T-helper 1 cell (primary cell): Measurements from ENCODE around the gene GAP43.
"Not testable (repeated sequence)": the region's sequence is repeated elsewhere in the genome, so short reads cannot be mapped to it uniquely, and the experiment has no call there.

Source experiments
- DNase-seq, 5 donors: peaks; one replicate each; pipeline ENCODE4 v3.0.0-alpha.2; 2012 to 2020

Gene GAP43

DNA sequence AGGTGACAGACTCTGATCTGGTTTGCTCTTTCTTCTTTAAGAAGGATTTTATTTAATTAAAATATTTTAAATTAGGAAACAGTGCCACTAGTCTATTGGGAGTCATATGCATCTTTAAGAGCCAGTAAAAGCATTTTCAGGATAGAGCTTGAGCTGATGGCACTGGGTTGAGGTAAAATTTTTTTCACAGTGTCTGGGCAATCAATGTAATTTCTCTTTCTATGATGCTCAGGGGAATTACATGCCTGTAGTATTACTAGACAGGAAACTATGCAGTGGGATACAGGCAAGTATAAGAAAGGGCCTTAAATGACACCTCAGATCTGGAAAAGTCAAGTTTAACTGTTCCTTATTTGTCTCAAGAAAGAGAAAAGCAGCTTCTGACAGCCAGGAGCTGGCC lies 76.4 kb downstream of the GAP43 start:
- DNase-seq: no peak

DNA sequence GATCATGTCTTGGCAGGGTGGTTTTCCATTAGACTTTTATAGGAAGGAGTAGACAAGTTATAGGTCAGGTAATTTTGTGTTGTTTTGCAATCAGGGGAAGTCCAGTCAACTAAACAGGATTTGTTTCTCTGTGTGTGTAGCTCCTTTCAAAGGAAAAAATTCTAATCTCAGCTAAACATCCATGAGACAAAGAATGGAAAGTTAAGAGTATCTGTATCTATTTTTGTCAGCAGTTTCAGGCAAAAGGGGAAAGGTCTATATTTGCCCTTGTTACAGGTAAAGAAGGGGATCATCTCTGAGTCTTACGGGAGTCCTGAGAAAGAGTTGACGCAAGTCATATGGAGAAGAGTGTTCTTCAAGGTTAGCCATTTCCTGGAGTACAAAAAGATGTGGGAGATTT lies 79.3 kb downstream of the GAP43 start:
- no peak for DNase-seq

DNA sequence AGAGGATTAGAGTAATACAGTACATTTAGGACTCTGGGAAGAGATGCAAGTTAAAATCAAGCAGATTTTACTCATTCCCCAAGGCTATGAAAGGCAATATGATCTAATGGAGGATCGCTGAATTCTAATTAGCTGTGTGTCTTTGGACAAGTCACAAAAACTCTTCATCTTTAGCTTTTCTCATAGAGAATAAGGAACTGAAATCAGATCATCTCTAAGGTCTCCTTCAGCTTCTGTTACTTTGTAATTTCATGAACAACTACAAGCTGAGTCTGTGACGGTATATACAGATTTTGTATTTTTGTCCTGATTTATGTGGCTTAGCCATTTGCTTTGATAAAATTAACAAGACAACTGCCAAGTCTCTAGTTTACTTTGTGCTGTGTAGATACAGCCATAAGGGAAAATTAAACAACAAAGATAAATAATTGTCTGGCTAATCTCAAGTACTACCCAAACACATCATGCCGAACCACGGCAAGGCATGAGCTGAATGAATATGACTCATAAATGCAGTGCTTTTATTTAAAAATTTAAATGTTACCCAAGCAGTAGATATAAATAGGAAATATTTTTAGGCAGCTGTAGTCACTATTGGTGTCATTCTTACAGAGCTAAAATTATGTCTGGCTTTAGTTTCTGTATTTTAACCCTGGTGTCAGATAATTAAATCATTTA lies 81.5 kb downstream of the GAP43 start:
- DNase-seq: no peak

DNA sequence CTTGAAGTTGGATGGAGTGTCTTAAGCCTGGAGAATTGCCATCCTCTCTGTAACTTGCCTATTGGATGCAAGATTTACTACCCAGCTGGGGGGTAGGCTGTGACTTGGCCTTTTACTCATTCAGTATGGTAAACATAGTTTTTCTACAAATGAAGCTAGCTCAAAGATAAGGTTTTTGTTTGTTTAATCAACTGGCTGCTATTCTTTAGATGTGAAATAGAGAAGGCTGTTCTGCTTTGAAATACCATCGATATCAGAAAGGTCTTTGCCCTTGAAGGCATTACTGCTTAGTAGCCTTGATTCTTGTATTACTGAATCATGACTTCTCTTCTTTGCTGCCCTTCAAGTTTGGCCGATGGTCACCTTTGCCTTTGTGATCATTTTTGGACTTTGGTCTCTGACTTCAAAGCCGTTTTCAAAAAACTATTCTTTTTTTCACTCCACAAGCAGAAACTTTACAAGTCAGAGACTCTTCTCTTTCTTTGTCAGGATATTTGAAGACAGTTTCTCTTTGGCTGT lies 83.1 kb downstream of the GAP43 start:
- no peak for DNase-seq

DNA sequence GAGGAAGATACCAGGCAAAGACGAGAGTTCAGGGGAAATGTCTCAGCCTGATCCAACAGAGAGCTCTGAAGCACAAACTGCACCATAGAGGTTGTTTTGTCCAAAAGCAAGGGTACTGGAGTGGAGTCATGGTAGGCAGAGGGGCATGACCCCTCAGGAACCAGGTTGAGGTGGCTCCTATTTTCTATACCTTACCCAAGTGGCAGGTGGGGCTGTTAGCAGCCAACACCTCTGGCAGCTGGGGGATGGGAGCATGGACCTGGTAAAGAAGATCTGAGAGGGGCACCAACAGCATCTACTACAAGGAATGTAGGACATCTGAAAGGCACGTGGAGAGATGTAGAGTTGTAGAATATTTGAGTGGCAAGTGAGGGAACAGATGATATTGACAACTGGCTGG lies 85.2 kb downstream of the GAP43 start:
- DNase-seq: no peak

DNA sequence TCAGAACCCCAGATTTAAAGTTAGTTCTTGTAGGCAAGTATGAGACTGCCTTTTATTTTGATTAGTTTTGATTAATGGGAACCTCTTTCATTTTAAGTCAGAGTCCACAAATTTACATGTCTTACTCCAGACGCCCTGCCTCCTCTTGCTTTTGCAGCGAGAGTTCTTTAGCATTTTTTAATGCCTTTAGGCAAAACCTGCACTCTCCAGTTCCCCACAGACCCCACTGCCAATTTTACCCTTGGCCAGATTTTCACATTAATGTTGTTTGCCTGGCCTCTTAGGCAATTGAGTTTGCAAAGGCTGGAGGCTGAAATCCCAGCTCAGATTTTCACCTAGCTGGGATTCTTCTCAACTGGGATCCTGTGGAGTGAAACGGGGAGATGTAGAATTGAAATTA lies 85.8 kb downstream of the GAP43 start:
- DNase-seq: no peak

DNA sequence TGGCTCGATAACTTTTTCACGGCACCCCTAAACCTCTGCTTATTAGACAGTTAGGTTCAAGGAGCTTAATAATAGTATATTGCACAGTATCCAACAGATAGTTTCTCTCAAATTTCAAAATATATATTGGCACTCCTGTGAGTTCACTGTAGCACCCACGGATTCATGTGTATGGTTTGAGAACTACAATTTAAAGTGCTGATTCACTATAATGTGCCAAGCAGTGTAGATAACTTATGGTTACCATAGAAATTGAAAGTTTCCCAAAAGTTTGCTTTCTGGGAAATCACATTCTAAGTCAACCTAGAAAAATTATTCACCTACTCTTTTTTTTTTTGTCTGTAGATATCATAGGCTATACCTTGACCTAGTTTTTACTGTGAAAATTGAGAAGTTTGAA lies 86.6 kb downstream of the GAP43 start:
- DNase-seq: no peak

DNA sequence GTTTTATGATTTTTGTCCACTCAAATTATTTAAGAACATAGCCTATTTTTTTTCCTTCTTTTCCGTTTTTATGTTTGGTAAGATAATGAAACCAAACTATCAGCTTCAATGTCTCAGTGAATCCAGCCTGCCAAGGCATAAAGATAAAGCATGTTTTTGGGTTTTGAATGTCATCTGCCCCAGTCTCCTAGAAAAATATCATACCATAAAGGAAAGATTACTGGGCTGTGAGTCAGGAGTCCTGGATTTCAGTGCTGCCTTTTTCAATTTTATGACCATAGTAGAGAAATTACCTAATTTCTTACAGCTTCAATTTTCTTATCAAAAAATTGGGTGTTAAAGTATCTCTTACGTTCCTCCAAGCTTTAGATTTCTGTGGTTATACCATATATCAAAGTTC lies 87.5 kb downstream of the GAP43 start:
- no peak for DNase-seq

DNA sequence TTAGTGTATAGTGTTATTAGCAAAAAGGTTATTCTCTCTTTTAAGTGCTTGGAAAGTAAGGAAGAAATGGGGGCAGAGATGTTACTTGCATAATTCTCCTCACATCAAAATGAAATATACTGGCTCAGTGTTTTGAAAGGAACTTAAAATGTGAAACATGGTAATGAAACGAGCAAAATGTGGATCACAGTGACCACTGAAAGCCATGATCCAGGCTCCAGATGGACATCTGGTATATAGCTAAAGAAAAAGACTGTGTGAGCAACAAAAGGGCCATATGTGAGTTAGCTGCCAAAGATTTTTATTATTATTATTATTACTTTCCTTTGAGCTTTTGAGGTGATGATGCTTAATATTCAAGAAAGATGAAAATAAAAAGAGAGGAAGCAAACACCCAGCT lies 89.6 kb downstream of the GAP43 start:
- no peak for DNase-seq

DNA sequence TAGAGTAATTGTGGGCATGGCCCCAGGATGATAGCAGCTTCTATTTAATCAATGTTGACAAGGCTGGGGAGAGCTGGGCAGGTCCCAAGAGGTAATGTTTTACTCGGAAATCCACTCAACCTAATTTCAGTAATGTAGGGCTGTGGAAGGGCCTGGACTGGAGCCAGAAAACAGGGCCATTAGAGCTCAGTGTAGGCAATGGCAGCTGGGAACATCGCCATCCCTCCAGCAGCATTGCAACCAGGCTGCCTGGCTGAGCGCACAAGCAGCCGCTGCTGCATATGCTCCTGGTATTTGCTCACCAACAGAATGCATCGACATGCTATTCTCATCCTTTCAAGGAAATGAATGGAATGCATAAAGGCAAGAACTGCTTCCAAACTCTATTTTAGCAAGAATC lies 90.0 kb downstream of the GAP43 start:
- DNase-seq: no peak

DNA sequence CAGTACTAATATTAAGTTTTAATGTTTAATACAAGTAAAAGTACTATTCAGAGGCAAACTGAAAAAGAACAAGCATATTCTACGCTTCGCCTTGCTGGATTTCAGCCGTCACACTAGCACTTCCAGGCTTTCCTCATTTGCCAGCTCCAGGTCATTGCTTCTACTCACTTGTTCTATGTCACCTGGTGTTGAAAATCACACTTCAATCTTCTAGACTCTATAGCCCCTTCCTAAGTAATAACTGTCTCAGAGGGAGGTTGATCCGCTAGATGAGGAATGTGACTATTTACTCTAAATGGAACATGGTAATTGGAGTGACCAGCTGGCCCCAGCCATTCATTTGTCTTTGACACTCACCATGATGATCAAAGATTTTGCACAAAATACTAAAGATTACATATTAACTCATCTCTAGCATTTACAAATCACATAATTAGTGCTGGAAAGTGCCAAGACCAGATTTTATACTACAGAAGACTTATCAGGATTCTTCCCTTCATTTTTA lies 92.0 kb downstream of the GAP43 start:
- no peak for DNase-seq

DNA sequence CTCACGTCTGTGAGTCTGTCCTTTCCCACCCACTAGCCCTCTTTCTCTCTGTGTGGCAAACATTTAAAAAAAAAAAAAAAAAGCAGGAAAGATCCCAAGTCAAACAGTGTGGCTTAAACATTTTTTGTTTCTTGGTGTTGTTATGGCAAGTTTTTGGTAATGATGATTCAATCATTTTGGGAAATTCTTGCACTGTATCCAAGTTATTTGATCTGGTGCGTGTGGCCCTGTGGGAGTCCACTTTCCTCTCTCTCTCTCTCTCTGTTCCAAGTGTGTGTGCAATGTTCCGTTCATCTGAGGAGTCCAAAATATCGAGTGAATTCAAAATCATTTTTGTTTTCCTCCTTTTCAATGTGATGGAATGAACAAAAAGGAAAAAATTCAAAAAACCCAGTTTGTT lies 97.7 kb downstream of the GAP43 start:
- DNase-seq: no peak

DNA sequence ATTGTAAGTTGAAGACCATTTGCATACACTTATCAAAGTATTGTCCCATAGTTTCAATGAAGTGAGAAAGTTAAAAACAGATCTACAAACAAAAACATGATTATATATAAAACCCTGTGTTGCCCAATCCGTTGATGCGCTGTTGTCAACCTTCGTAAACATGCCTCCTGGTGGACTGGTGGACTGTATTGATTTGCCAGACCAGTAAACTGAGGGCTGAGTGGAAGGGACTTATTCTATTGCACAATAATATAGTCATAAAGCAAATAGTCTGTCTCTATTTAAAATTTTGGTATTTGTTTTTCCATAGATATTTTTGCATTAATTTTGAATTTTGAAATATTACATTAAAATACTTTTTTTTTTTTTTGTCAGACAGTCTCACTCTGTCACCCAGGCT lies 102.5 kb downstream of the GAP43 start:
- DNase-seq: no peak

DNA sequence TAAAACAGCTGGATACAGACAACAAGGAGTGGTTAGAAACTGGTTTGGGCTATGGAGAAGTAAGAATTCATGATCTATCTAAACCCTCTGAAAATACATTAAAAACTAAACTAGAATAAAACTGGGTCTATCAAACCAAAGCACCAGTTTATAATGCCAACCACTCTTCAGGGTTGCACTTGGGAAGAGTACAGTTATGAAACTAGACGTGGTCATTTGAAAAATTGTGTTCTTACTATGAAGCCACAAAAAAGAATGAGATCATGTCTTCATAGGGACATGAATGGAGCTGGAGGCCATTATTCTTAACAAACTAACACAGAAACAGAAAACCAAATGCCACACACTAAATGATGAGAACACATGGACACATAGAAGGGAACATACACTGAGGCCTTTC lies 103.8 kb downstream of the GAP43 start:
- DNase-seq: no peak

DNA sequence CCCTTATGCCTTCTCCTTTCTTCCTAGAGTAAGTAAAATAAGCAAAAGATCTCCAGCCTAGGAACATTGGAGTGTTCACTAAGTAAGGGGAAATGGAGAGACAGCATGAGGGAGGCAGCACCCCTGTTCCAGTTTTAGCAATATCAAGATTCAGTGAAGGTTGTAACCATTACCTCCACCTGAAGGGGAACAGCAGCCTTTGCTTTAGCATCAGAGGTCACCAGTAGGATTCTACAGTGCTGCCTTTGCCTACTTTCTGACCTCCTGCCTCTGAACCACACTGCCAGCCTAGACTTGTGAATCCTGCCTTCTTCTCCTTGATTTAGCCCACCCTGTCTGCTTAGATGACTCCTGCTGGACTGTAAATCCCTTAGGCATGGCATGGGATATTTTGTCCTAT lies 104.7 kb downstream of the GAP43 start:
- DNase-seq: no peak

DNA sequence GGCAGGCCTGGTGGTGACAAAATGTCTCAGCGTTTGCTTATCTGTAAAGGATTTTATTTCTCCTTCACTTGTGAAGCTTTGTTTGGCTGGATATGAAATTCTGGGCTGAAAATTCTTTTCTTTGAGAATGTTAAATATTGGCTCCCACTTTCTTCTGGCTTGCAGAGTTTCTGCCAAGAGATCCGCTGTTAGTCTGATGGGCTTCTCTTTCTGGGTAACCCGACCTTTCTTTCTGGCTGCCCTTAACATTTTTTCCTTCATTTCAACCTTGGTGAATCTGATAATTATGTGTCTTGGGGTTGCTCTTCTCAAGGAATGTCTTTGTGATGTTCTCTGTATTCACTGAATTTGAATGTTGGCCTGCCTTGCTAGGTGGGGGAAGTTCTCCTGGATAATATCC lies 113.0 kb downstream of the GAP43 start:
- not testable (repeated sequence) for DNase-seq

DNA sequence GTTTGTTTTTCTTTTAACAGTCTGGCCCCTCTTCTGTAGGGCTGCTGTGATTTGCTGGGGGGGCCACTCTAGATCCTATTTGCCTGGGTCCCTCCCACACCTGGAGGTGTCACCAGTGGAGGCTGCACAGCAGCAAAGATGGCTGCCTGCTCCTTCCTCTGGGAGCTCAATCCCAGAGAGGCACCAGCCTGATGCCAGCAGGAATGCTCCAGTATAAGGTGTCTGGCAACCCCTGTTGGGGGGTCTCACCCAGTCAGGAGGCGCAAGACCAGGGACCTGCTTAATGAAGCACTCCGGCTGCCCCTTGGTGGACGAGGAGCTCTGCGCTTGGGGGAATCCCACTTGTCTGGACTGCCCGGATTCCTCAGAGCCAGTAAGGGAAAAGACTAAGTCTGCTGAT lies 118.3 kb downstream of the GAP43 start:
- no peak for DNase-seq

DNA sequence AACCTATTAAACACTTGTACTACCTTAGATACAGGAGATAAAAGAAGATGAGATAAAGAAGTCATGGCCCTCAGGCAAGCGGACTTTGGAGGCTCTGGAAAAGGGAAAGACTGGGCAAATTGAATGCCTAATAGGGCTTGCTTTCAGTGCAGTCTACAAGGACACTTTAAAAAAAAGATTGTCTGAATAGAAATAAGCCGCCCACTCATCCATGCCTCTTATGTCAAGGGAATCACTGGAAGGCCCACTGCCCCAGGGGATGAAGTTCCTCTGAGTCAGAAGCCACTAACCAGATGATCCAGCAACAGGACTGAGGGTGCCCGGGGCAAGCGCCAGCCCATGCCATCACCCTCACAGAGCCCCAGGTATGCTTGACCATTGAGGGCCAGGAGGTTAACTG lies 121.2 kb downstream of the GAP43 start:
- DNase-seq: not testable (repeated sequence)

DNA sequence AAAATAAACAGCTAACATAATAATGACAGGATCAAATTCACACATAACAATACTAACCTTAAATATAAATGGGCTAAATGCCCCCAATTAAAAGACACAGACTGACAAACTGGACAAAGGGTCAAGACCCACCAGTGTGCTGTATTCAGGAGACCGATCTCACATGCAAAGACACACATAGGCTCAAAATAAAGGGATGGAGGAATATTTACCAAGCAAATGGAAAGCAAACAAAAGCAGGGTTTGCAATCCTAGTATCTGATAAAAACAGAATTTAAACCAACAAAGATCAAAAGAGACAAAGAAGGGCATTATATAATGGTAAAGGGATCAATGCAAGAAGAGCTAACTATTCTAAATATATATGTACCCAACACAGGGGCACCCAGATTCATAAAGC lies 129.7 kb downstream of the GAP43 start:
- not testable (repeated sequence) for DNase-seq

DNA sequence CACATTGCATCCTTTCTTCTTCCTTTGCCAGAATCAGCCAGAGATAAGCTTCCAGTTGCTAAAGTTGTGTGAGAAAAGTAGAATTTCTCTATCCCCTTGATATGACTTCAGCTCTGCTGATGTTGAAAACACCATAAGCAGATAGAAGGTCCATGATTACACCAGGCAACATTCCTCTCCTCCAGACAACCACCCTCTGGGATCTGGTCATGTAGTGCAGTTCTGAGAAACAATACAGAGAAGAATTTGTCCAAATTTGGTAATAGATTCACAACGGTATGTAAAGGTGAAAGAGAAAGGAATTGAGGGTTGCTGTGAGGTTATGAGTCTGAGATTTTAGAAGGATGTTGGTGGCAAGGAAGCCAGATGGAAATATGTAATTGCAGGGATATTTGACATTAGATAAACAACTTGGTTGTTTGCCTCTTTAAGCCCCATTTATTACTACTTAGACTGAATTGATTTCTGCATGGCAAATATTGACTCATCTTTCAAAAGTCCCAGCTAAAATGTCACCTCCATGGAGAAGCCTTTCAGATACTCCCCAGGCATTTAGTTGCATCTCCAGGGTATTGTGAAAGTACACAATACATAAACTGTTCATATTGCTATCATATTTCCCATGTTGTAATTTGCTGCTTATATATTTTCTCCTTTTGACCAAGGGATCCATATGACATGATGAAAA lies 134.9 kb downstream of the GAP43 start:
- DNase-seq: no peak

DNA sequence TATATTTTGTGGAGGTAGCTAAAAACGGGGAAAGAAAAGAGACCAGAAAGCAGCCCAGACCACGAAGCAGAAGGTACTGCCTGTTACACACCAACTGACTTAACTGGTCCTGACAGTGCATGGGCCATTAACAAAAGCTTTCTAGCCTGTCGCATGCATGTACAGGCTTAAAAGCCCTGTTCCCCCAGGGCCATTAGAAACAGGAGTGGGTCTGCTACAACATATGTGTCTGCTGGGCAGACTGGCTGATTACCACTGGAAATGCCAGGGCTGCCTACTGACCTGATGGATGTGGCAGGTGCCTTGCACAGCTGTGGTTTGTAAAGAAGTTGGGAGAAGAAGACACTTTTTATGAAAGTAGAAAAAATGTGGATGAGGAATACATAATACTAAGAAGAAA lies 137.4 kb downstream of the GAP43 start:
- DNase-seq: no peak

DNA sequence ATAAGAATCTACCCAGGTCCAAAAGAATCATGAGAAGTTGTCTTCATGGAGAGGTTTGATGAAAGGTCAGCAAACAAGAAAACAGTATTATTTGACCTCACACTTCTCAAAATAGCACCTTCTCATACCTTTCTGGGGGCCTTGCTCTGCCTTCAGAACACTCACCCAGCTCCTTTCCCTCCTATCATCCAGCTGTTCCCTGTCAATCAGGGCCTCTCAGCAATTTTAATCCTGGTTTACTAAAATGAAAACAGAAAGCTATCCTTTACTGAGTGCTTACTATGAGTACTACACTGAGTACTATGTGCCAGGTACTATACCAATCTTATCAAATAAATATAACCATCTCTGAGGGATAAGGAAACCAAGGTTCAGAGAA lies 138.6 kb downstream of the GAP43 start:
- no peak for DNase-seq

DNA sequence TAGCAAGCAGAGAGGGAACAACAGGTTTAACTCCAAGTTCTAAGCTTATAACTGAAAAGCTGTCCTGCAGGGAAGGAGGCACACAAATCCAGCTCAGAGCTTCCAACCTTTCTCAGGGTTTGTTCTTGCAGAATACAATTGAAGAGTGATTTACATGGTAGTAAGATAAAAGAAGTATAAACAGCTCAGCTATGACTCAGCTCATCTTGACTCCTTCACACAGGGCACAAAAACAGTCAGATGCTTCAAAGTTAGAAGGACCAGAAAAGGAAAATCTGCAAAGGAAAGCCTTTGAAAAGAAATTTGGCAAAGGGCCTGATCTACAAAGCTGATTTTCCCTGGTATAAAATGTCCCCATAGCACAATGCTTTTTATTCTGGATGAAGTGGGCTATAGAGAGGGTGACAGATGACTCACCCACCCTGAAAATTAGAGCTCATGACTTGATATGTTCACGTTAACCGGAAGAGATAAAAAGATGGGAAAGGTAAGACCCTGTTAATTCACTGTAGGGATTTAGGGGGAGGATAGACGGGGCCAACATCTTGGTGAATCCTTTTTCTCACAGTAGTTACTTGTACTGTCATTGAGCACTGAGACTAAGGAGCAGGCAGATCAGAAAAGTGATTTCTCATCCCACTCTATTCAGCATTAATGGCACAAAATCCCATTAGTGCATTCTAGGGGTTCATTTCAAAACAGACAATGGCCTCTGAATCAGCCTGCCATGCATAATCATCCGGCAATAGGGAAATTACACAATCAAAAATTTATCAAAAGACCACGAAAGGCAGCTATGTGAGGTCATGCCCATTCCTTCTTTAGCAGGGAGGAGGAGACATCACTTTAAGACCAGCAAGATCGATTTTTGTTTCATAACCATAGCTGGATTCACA lies 143.5 kb downstream of the GAP43 start:
- no peak for DNase-seq

DNA sequence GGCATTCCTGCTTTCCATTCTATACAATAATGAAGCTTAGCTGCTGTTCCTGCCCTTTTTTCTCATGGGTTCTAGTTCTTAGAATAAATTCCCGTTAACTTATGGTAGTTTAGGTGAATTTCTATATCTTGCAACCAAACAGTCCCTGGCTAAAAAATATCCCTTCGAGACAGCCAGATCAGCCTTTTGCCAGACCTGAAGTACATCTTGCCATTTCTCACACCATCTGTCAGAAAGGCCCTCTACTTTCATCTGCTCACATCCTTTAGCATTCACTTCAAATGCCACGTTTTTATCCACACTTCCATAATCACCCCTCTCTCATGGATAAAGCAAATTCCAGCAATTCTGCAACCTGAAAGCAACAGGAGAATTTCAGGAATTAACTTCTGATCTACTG lies 145.4 kb downstream of the GAP43 start:
- DNase-seq: no peak
